ENCODE measurements around the gene TPH2. TPM values are rescaled to one million over a fixed set of nuclear protein-coding genes. Genes with fewer than 3 reads are reported as not detected.

TPH2 gene
- total RNA-seq, 2 donors from 2014 or later = not detected

DNA sequence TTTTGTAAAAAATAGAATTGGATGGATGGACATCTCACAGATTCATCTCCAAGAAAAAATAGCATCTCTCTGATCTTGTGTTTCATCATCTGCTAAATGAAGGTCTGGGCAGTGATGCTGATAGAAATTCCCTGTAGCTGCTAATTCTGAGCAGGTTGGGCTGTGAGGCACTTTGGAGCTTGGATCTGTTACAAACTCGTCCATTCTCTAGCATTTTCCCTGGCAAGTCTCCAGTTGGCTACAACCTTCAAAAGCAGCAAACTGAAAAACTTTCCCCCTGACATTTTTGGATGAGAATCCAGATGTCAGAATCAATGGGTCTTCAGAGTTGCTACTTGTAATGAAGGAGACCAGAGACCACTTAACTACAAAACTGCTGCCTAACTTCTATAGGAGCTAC is 72.7 kb downstream of the TPH2 start:
- Mint-ChIP-seq H3K27ac (no peak overlapping the region), H3K36me3 (no peaks in the 10 kb centered on the region), H3K9me3 (no peaks in the 10 kb centered on the region)
- no peak for ATAC-seq
- no peak for DNase-seq (ENCODE audit: low spot score in 2 of 2)

DNA sequence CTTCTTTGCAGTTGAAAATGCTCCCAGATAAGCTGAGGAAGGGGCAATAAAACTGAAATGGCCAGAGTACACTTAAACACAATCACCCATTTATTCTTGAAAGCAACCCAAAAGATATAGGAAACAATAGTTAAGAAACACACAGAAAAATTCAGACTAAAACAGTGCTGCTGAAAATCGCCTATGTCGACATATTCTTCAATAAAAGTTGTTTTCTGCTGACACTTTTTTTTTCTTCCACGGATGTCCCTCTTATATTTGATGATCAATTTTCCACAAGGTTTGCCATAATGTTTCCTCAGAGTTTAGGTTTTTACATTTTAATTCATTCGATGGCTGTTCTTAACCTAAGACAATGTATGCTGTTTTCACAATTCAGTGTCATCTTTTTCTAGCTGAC is 74.2 kb downstream of the TPH2 start:
- ATAC-seq (no peak), DNase-seq (ENCODE audit: low spot score in 2 of 2) (no peak)
- Mint-ChIP-seq H3K36me3 (no peaks in the 10 kb centered on the region), H3K9me3 (no peaks in the 10 kb centered on the region), H3K27ac (no peak overlapping the region)

DNA sequence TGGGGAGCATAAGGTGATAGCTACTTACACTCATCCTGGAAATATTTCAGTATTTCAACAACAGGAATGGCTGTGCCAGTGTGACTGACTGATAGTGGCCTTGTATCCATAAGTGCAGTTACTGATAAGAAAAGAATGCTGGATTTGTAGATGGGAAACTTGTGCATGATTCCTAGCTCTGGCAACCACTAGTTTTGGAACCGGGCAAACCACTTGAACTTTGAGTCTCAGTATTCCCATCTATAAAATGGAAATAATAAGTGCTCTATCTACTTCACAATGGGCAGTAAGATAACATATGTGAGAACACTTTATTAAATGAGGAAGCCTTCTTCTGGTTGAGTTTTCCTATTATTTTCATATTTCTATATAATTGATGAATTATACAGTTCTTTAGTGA is 77.2 kb downstream of the TPH2 start:
- Mint-ChIP-seq H3K27ac (no peak overlapping the region), H3K9me3 (no peaks in the 10 kb centered on the region), H3K36me3 (no peaks in the 10 kb centered on the region)
- ATAC-seq = no peak
- no peak for DNase-seq (ENCODE audit: low spot score in 2 of 2)

DNA sequence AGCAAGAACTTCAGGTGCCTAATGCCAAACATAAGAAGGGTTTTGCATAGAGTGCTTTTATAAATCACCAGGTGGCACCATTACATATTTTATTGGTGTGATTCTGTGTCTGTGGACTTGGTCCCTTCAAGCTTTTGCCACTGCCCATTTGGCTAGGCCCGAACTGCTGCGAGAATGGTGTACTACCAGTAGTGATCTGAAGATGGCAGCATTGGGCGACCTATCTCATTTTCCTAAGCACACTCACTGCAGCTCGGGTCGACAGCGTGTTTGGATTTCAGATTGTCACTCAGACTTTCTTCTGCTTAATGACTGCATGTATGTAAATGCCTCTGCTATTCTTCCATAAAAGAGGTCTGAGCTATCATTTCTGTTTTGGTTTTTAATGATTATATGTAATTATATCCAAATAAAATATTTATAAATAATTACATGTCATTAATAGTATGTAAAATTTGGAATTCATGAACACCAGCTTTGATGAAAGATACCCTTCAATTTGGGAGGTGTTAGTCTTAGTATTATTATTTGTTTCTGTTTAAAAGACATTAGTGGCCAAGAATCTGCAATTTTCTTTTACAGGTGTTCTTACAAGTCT is 78.5 kb downstream of the TPH2 start:
- peak; percentile 76 to 84 for ATAC-seq
- Mint-ChIP-seq H3K9me3 (no peaks in the 10 kb centered on the region), H3K27ac (no peak overlapping the region), H3K36me3 (no peaks in the 10 kb centered on the region)
- peak; percentile 55 to 71 for DNase-seq (ENCODE audit: low spot score in 2 of 2)

DNA sequence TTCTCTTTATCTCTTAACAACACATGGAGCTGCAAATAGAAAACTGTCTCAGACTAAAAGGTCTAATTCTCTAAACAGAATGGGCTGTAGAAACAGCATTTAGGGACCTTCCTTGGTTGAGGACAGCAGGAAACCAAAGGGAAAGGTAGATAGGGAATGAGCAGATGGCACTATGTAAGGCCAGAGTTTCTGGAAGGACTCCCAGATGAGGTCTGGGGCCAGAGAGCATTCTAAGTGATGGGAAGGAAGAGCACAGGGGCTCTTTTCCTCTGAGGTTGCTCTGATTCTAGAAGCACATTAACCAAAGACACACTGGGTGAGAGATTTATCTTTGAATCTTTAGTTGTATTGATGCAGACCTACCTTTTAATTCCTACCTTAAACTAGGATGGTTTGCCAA is 79.4 kb downstream of the TPH2 start:
- H3K27ac Mint-ChIP-seq = no peak overlapping the region
- no peaks in the 10 kb centered on the region for H3K36me3 Mint-ChIP-seq
- ATAC-seq (no peak), DNase-seq (ENCODE audit: low spot score in 2 of 2) (no peak)
- H3K9me3 Mint-ChIP-seq = no peaks in the 10 kb centered on the region

DNA sequence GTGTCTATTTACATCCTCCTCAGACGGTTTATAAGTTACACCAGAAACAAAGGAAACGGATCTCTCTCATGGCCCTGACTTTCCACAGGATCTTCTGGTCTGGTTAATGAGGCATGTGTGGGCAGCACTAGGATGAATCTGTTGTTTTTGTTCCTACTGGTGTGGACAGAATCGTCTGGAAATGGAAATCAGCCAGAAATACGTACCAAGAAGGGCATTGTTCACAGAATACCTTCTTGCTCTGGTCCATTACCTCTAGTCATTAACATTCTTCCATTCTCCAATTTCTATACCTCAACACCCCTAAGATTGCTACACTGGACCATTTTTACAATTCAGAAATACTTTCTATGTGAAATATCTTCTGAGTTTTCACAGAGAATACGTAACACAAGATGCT is 86.0 kb downstream of the TPH2 start:
- DNase-seq (ENCODE audit: low spot score in 2 of 2) (no peak), ATAC-seq (no peak)
- no peak overlapping the region for H3K27ac Mint-ChIP-seq
- no peaks in the 10 kb centered on the region for H3K36me3 Mint-ChIP-seq
- H3K9me3 Mint-ChIP-seq = no peaks in the 10 kb centered on the region

DNA sequence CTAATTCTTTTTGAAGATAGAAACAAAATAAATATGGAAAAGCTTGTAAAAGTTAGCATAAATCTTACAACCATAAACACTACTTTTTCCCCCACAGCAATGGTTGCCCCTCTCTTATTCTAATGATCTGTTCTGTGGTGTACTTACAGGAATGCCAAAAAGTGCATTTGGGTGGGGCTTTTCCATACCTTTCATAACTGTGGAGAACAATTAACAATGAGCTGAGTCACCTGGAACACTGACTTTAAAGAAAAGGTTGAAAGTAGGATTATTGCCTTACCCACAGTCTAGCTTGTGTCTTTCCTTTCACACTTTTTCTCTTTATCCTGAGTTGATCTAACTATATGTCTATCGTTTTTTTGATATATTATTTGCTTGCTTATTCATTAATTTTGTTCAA is 86.9 kb downstream of the TPH2 start:
- ATAC-seq (no peak), DNase-seq (ENCODE audit: low spot score in 2 of 2) (no peak)
- Mint-ChIP-seq H3K36me3 (no peaks in the 10 kb centered on the region), H3K27ac (no peak overlapping the region), H3K9me3 (no peaks in the 10 kb centered on the region)

DNA sequence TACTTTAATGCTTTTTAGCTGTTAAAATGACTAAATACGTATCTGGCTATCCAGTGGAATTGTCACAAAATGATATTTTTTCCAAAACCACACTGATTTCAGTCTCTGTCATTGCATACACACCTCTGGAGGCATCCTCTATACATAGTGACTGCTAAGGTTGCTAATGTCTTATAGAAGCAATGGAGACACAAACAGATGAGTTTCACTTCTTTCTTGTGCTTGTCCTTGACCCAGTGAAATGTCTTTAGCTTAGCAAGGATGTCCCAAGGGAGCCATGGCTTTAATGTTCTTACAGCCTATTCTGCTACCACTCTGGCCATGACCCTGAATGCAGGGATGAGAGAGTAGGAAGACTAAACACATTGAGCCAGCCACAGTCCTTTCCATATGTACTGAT is 90.3 kb downstream of the TPH2 start:
- H3K27ac Mint-ChIP-seq = no peak overlapping the region
- no peaks in the 10 kb centered on the region for H3K36me3 Mint-ChIP-seq

DNA sequence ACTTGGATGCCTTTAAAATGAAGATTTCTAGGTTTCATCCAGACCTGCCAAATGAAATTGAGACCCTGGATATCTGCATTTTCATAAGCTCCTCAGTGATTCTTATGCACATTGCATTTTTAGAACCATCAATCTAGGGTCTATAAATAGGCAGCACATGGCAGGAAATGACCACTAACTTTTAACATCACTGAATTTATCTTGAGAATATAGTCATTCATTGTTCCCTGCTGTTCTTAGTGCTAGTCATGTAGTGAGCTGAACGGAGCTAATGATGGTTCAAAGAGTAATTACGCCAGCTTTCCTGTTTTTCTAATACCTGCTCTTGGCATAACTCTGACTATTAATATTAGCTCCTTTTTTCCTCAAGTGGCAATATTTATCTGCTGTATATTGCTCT is 91.6 kb downstream of the TPH2 start:
- no peak for DNase-seq (ENCODE audit: low spot score in 2 of 2)
- Mint-ChIP-seq H3K27ac (no peak overlapping the region), H3K36me3 (no peaks in the 10 kb centered on the region), H3K9me3 (no peaks in the 10 kb centered on the region)
- ATAC-seq = no peak

More for the DNA sequence above, 90.3 kb downstream of the TPH2 start:
- DNase-seq (ENCODE audit: low spot score in 2 of 2) = no peak
- ATAC-seq = no peak
- H3K9me3 Mint-ChIP-seq = no peaks in the 10 kb centered on the region

DNA sequence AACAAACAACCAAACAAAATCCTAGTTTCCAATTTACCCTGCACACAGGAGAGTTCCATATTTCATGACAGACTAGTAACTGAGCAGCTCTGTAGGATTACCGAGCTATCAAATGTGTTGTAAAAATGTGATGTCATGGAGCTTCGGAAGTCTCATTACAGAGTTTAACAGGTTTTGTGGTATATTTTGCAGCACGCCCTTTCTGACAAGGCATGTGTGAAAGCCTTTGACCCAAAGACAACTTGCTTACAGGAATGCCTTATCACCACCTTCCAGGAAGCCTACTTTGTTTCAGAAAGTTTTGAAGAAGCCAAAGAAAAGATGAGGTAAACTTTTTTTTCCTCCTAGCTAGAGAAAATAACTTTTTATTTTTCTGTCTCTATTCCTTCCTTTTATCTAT is 92.4 kb downstream of the TPH2 start:
- ATAC-seq = no peak
- no peaks in the 10 kb centered on the region for H3K9me3 Mint-ChIP-seq
- no peak for DNase-seq (ENCODE audit: low spot score in 2 of 2)
- no peaks in the 10 kb centered on the region for H3K36me3 Mint-ChIP-seq
- no peak overlapping the region for H3K27ac Mint-ChIP-seq

DNA sequence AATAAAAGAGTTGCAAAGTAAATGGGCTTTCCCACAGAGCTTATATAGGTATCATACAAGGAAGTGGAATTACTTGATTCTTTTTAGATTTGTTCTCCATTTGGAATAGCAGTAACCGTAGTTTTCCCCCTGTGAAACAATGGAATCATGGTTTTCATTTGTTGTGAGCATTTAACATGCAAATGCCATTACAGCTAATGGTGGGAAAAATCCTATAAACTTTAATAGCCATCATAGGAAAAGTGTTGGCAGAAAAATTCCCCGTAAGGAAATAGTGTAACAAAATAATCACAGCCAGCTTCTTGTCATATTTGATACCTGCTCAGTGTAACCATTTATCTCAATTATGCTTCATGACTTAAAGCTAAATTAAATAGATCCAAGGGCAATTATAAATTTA is 95.3 kb downstream of the TPH2 start:
- Mint-ChIP-seq H3K36me3 (no peaks in the 10 kb centered on the region), H3K9me3 (no peaks in the 10 kb centered on the region), H3K27ac (no peak overlapping the region)
- DNase-seq (ENCODE audit: low spot score in 2 of 2) = no peak
- no peak for ATAC-seq

DNA sequence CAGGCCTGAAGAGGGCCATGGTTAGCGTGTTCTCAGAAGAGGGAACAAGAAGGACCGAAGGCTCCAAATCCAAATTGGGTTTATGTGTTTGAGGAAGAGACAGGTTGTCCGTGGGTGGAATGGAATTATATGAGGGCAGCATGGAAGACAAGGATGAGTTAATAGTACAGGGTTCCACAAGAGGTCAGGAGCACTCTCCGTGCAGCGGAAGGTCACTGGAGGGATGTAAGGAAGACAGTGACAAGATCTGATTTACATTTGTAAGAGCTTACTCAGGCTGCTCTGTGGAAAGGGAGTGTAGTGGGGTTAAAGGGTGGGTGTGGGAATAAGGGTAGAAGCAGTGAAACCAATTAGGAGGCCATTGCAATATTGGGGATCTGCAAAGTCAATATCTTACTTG is 97.0 kb downstream of the TPH2 start:
- Mint-ChIP-seq H3K27ac (no peak overlapping the region), H3K9me3 (peaks cover 0 to 5% of the 10 kb centered on the region in 2 donors), H3K36me3 (no peaks in the 10 kb centered on the region)
- DNase-seq (ENCODE audit: low spot score in 2 of 2) = no peak
- no peak for ATAC-seq

DNA sequence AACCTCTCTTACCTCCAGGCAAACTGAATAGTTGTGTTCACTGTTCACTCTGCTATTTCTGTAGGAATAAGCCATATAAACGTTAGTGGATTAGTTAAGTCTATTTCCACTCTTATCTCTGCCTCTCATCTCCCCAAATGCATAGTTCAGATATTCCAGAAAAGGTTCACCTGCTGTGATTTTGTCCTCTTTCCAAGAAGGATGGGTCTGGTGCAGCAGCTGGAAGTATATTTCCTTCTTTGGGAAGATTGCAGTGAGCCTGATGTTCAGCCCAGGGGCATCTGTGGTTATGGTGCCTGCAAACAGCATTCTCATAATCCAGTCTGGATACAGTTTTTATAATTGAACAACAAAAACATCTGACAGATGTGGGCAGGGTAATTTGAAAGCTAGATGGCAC is 97.7 kb downstream of the TPH2 start:
- DNase-seq (ENCODE audit: low spot score in 2 of 2) (no peak), ATAC-seq (no peak)
- H3K9me3 Mint-ChIP-seq = peaks cover 0 to 5% of the 10 kb centered on the region in 2 donors
- H3K36me3 Mint-ChIP-seq = no peaks in the 10 kb centered on the region
- no peak overlapping the region for H3K27ac Mint-ChIP-seq

DNA sequence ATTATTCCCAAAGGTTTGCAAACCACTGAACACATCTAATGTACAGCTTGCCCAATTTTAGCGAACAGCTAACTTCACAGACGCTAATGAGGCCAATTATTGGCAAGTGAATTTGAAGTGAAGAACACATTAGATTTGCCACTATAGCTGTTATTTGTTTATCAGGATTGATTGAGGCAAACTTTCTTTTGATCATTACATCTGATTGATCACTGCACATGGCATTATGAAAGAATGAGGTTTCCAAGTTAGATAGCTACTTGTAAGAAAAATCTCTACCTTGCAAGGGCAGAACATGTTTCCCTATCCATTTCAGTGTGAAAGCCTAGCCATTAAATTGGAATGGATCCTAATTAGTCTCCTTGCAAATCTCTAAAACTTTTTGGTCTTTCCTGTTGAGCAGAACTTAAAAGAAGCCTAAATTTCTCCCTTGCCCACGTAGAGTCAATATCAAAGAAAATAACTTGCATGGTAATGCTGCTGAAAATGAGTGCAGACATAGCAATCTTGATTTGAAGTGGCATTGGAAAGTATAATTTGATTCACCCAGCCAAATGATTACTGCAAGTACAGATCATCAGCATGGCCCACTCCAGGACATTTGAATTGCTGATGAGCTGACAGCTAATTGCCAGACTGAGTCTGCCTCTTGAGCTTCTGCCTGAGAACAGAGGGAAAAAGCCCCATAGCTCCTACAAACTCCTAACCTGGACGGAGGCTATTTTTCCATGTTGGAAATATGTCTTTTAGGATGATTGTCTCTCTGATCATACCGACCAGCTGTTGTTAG is 98.6 kb downstream of the TPH2 start:
- Mint-ChIP-seq H3K9me3 (peaks cover 0 to 5% of the 10 kb centered on the region in 2 donors), H3K27ac (no peak overlapping the region), H3K36me3 (no peaks in the 10 kb centered on the region)
- ATAC-seq = no peak
- no peak for DNase-seq (ENCODE audit: low spot score in 2 of 2)

DNA sequence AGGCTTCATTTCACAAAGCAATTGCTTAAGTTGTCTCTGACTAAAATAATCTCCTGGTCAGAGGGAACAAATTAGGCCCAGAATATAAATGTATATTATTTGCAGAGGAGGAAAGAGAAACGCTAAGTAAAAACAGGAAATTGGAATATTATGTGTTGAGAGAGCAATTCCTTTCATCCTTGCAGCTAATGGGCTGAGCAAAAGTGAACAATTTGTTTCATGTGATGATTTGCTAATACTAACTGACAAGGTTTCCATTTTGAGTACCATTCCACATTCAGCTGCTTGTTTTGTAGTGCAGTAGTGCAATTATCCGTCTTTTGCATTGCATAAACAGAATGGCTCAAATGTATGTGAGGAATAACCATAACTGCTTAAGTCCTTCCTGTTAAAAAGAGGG is 103.2 kb downstream of the TPH2 start:
- H3K9me3 Mint-ChIP-seq = peaks cover 0 to 5% of the 10 kb centered on the region in 2 donors
- DNase-seq (ENCODE audit: low spot score in 2 of 2) (no peak), ATAC-seq (no peak)
- H3K36me3 Mint-ChIP-seq = no peaks in the 10 kb centered on the region
- no peak overlapping the region for H3K27ac Mint-ChIP-seq

DNA sequence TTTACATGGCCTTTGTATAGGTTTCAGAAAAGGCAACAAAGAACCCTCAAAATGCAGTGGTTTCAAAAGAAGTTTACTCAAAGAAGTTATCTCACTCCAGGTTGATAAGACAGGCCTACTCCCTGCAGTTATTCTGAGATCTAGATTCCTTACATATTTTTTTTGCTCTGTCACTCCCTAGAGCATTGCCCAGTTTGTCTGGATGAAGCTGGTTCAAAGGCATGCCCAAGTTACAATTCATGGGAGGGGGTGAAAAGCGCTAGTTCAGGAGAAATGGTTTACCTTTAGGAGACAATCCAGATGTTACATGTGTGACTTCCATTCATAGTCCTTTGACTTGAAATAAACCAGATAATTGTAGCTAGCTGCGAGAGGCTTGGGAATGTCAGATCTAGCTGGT is 115.0 kb downstream of the TPH2 start:
- DNase-seq (ENCODE audit: low spot score in 2 of 2) = no peak
- Mint-ChIP-seq H3K36me3 (no peaks in the 10 kb centered on the region), H3K27ac (no peak overlapping the region), H3K9me3 (no peaks in the 10 kb centered on the region)
- ATAC-seq = no peak

DNA sequence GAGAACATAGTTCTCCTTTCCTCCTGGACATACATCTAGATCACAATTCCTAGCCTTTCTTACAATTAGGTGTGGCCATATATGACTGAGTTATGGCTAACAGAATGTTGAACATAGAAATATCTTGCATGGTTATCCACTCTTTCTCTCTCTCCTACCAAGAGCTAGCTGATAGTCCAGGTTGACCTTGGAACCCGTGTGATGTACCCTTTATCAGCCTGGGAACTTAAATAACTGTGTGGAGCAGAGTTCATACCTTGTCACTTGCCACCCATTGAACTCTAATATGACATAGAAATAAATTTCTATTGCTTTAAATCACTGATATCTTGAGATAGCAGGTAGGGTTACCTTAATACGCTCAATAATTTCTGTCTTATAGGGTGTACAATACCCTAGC is 115.9 kb downstream of the TPH2 start:
- no peaks in the 10 kb centered on the region for H3K9me3 Mint-ChIP-seq
- no peaks in the 10 kb centered on the region for H3K36me3 Mint-ChIP-seq
- ATAC-seq = no peak
- no peak for DNase-seq (ENCODE audit: low spot score in 2 of 2)
- H3K27ac Mint-ChIP-seq = no peak overlapping the region

DNA sequence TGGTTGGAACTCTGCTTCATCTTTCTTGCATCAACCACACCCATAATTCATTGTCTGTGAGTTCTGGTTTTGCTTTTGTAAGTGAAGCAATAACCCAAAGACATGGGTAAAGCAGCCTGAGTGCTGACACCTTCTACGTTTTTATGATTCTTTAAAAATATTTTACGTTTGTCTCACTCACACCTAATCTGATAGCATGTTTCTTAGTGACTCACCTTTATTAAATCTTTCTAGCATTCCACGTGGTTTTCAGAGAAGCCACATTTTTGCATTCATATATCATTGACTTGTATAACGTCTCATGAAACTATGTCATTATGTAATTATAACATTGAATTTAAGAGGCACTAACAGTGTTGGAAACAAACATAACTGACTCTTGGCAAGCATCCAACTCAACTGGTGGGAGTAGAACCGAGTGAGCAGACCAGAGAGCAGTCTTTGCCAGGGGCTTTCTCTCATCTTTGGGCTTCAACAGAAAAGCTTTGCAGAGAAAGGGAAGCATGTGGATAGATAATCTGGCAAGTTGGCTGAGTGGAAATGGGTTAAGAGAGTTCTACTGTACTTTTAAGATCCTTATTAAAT is 118.8 kb downstream of the TPH2 start:
- ATAC-seq (no peak), DNase-seq (ENCODE audit: low spot score in 2 of 2) (no peak)
- Mint-ChIP-seq H3K9me3 (no peaks in the 10 kb centered on the region), H3K27ac (no peak overlapping the region), H3K36me3 (no peaks in the 10 kb centered on the region)
